Uterus (tissue), 2 donors: ENCODE results near the gene TDRD1.

Source experiments
- POLR2A ChIP-seq, 2 donors: fragments of 450-650 bp; IDR thresholded peaks; one replicate each; pipeline ENCODE4 v1.6.1; 2016; ENCODE audit warnings: antibody characterized with exemption in 2 of 2, mild to moderate bottlenecking in 1 of 2, moderate library complexity in 1 of 2
- TF ChIP-seq, protein P1 (sequence below), 4 experiments: fragments of 200-600 bp in 2 of 4; fragments of 450-650 bp in 2 of 4; sonication (generic) in 2 of 4; IDR thresholded peaks; one replicate each; pipeline ENCODE4 v1.5.1; 2016 to 2019; ENCODE audit warnings: antibody characterized with exemption in 4 of 4, mild to moderate bottlenecking in 2 of 4, moderate library complexity in 1 of 4

DNA sequence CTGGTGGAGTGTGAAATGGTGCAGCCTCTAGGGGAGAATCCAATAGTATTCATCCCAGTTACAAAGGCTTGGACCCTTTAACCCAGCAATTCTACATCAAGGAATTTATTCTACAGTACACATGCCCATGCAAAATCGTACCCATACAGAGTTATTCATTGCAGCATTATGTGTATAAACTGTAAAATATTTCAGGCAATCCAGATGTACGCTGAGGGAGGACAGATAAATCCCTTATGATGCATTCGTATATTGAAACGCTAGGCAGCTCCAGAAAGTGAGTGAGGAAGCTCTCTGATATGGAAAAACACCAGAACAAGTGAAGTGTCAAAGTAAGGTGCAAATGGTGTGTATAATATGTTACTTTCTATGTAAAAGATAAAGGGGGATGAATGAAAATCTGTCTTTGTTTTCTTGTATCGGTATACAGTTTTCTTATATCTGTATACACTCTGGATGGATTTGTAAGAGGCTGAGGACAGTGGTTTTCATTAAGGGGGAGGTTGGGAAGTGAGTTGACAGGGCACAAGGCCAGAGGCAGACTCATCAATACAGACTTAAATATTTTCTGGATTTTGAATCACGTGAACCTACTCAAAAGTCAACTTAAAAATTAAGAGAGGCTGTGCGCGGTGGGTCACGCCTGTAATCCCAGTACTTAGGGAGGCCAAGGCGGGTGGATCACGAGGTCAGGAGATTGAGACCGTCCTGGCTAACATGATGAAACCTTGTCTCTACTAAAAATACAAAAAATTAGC lies 77.0 kb downstream of the TDRD1 start:
- TF ChIP-seq POLR2A (IDR thresholded peaks at IDR 0.05): no peak
- TF ChIP-seq, protein P1, sequence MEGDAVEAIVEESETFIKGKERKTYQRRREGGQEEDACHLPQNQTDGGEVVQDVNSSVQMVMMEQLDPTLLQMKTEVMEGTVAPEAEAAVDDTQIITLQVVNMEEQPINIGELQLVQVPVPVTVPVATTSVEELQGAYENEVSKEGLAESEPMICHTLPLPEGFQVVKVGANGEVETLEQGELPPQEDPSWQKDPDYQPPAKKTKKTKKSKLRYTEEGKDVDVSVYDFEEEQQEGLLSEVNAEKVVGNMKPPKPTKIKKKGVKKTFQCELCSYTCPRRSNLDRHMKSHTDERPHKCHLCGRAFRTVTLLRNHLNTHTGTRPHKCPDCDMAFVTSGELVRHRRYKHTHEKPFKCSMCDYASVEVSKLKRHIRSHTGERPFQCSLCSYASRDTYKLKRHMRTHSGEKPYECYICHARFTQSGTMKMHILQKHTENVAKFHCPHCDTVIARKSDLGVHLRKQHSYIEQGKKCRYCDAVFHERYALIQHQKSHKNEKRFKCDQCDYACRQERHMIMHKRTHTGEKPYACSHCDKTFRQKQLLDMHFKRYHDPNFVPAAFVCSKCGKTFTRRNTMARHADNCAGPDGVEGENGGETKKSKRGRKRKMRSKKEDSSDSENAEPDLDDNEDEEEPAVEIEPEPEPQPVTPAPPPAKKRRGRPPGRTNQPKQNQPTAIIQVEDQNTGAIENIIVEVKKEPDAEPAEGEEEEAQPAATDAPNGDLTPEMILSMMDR (IDR thresholded peaks at IDR 0.05): no peak
